ENCODE data around the gene HSDL2.

HSDL2 gene

DNA sequence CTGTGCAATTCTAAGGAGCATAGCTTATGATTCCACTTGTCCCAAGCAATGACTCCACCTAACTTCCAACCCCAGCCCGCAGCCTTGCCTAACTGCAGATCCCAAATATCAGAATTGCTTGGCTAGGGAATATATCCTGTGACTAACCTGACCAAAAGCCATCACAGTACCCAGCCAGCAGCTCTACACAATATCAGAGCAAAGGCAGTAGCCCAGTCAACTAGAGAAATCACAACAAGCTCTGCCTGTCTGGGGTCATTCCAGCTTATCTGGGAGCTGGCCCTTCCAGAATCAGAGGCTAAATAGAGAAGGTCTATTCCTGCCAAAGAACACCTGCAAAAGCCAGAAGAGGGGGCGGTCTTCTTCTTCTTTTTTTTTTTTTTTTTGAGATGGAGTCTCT lies 97.4 kb downstream of the HSDL2 start:
- Histone ChIP-seq H3K27me3 (ENCODE audit: control insufficient read depth, insufficient read depth, low read length) (no peaks in the 10 kb centered on the region), H3K9ac (ENCODE audit: low read length) (no peak overlapping the region), H3K36me3 (ENCODE audit: control insufficient read depth, insufficient read depth, low read length) (no peaks in the 10 kb centered on the region), H3K9me3 (ENCODE audit: control insufficient read depth, low read length) (no peaks in the 10 kb centered on the region), H3K4me1 (ENCODE audit: control insufficient read depth, insufficient read depth, low read length) (no peaks in the 10 kb centered on the region), H3K4me3 (ENCODE audit: low read length) (no peak overlapping the region)

GRCh38 chr9:112479221-112479620 lies 99.3 kb downstream of the HSDL2 start:
- H3K27me3 ChIP-seq (ENCODE audit: control insufficient read depth, insufficient read depth, low read length) = no peaks in the 10 kb centered on the region
- no peak overlapping the region for H3K9ac ChIP-seq (ENCODE audit: low read length)
- no peaks in the 10 kb centered on the region for H3K36me3 ChIP-seq (ENCODE audit: control insufficient read depth, insufficient read depth, low read length)
- no peaks in the 10 kb centered on the region for H3K9me3 ChIP-seq (ENCODE audit: control insufficient read depth, low read length)
- no peaks in the 10 kb centered on the region for H3K4me1 ChIP-seq (ENCODE audit: control insufficient read depth, insufficient read depth, low read length)
- no peak overlapping the region for H3K4me3 ChIP-seq (ENCODE audit: low read length)

- H3K27me3 ChIP-seq (ENCODE audit: control insufficient read depth, insufficient read depth, low read length) = no peaks in the 10 kb centered on the region
- H3K9me3 ChIP-seq (ENCODE audit: control insufficient read depth, low read length) = no peaks in the 10 kb centered on the region
- no peak overlapping the region for H3K4me3 ChIP-seq (ENCODE audit: low read length)
- H3K9ac ChIP-seq (ENCODE audit: low read length) = no peak overlapping the region
- no peaks in the 10 kb centered on the region for H3K36me3 ChIP-seq (ENCODE audit: control insufficient read depth, insufficient read depth, low read length)
- no peaks in the 10 kb centered on the region for H3K4me1 ChIP-seq (ENCODE audit: control insufficient read depth, insufficient read depth, low read length)
These were observed 104.7 kb downstream of the HSDL2 start for GRCh38 chr9:112484607-112485006.

GRCh38 chr9:112485574-112485973 lies 105.7 kb downstream of the HSDL2 start:
- Histone ChIP-seq H3K27me3 (ENCODE audit: control insufficient read depth, insufficient read depth, low read length) (no peaks in the 10 kb centered on the region), H3K9me3 (ENCODE audit: control insufficient read depth, low read length) (no peaks in the 10 kb centered on the region), H3K4me3 (ENCODE audit: low read length) (no peak overlapping the region), H3K4me1 (ENCODE audit: control insufficient read depth, insufficient read depth, low read length) (no peaks in the 10 kb centered on the region), H3K36me3 (ENCODE audit: control insufficient read depth, insufficient read depth, low read length) (no peaks in the 10 kb centered on the region), H3K9ac (ENCODE audit: low read length) (no peak overlapping the region)

DNA sequence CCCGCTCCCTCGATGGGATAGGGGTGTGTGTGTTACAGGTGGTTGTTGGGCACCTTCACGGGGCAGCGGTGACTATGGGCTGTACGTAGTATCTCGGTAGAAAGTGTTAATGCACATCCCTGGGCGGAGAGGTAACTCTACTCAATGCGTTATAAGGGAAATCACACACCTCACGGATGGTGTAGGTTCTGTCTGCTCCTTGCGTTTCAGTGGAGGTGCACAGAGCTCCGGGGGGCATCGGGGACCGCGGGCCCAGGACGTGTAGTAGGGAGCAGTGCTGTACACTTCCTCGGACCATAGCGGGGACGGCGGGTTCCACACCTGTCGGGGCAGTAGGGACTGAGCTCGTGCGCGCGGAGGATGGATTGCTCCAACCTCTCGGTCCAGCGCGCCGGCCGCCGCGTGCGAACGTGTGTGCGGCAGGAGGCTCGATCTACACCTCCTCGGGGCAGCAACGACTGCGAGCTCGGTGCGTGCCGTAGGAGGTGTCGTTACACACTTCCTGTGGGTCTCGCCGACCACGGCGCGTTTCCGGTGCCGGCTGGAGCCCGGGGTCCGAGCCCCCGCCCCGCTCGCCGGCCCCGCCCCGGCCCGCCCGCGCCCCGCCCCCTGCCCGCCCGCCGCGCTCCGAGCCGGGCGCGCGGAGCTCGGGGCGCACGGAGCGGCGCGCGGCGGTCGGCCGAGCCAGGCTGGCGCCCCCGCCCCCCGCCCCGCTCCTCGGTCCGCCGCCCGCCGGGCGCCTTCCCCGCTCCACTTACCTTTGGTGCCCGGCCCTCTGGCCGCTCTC lies 106.5 kb downstream of the HSDL2 start, which contains the start of gene KIAA1958:
Gene KIAA1958 (plus strand): TSS at position 607 of the 787 bp plus-strand sequence. CDS start 87,254 bp downstream, outside the sequence.
- no peaks in the 10 kb centered on the region for H3K36me3 ChIP-seq (ENCODE audit: control insufficient read depth, insufficient read depth, low read length)
- no peaks in the 10 kb centered on the region for H3K4me1 ChIP-seq (ENCODE audit: control insufficient read depth, insufficient read depth, low read length)
- H3K9me3 ChIP-seq (ENCODE audit: control insufficient read depth, low read length) = no peaks in the 10 kb centered on the region
- H3K4me3 ChIP-seq (ENCODE audit: low read length) = peak within 1 kb of the TSS; percentile 64
- no peaks in the 10 kb centered on the region for H3K27me3 ChIP-seq (ENCODE audit: control insufficient read depth, insufficient read depth, low read length)
- H3K9ac ChIP-seq (ENCODE audit: low read length) = peak within 1 kb of the TSS; percentile 68

- Histone ChIP-seq H3K27me3 (ENCODE audit: control insufficient read depth, insufficient read depth, low read length) (no peaks in the 10 kb centered on the region), H3K9me3 (ENCODE audit: control insufficient read depth, low read length) (no peaks in the 10 kb centered on the region), H3K36me3 (ENCODE audit: control insufficient read depth, insufficient read depth, low read length) (no peaks in the 10 kb centered on the region), H3K9ac (ENCODE audit: low read length) (peak overlapping the region; percentile 67), H3K4me1 (ENCODE audit: control insufficient read depth, insufficient read depth, low read length) (no peaks in the 10 kb centered on the region), H3K4me3 (ENCODE audit: low read length) (peak overlapping the region; percentile 45)
These were observed 107.3 kb downstream of the HSDL2 start for GRCh38 chr9:112487008-112487798.

- Histone ChIP-seq H3K9ac (ENCODE audit: low read length) (peak overlapping the region; percentile 67), H3K27me3 (ENCODE audit: control insufficient read depth, insufficient read depth, low read length) (no peaks in the 10 kb centered on the region), H3K4me1 (ENCODE audit: control insufficient read depth, insufficient read depth, low read length) (no peaks in the 10 kb centered on the region), H3K9me3 (ENCODE audit: control insufficient read depth, low read length) (no peaks in the 10 kb centered on the region), H3K4me3 (ENCODE audit: low read length) (peak overlapping the region; percentile 45), H3K36me3 (ENCODE audit: control insufficient read depth, insufficient read depth, low read length) (no peaks in the 10 kb centered on the region)
These were observed 108.0 kb downstream of the HSDL2 start for GRCh38 chr9:112487799-112488340.

DNA sequence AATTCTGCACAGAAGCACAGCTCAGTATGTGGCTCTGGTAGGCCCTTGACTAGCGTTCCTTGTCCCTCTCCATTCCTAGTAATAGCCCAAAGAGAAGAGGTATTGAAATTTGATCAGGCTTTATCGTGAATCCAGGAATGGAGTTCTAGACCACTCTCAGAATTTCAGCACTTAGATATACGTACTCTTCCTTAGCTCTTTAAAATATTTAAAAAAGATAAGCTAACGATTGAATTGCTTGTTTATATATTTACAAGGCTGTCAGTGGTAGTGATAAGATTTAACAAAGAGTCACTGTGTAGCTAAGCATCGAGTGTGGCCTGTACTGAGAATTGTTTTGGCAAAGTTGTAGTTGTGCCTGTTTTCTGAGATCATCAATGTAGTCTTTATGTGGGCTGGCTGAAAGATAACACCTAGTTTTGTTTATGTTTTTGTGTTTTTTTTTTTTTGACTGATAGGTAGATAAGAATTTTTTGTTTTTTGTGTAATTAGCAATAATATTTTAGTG lies 109.2 kb downstream of the HSDL2 start:
- Histone ChIP-seq H3K9ac (ENCODE audit: low read length) (no peak overlapping the region), H3K27me3 (ENCODE audit: control insufficient read depth, insufficient read depth, low read length) (no peaks in the 10 kb centered on the region), H3K36me3 (ENCODE audit: control insufficient read depth, insufficient read depth, low read length) (no peaks in the 10 kb centered on the region), H3K4me1 (ENCODE audit: control insufficient read depth, insufficient read depth, low read length) (no peaks in the 10 kb centered on the region), H3K9me3 (ENCODE audit: control insufficient read depth, low read length) (no peaks in the 10 kb centered on the region), H3K4me3 (ENCODE audit: low read length) (no peak overlapping the region)

GRCh38 chr9:112489876-112490666 lies 110.2 kb downstream of the HSDL2 start:
- Histone ChIP-seq H3K4me1 (ENCODE audit: control insufficient read depth, insufficient read depth, low read length) (no peaks in the 10 kb centered on the region), H3K27me3 (ENCODE audit: control insufficient read depth, insufficient read depth, low read length) (no peaks in the 10 kb centered on the region), H3K36me3 (ENCODE audit: control insufficient read depth, insufficient read depth, low read length) (peaks cover 4% of the 10 kb centered on the region), H3K9me3 (ENCODE audit: control insufficient read depth, low read length) (no peaks in the 10 kb centered on the region), H3K9ac (ENCODE audit: low read length) (no peak overlapping the region), H3K4me3 (ENCODE audit: low read length) (no peak overlapping the region)

- H3K36me3 ChIP-seq (ENCODE audit: control insufficient read depth, insufficient read depth, low read length) = peaks cover 4% of the 10 kb centered on the region
- no peak overlapping the region for H3K4me3 ChIP-seq (ENCODE audit: low read length)
- no peak overlapping the region for H3K9ac ChIP-seq (ENCODE audit: low read length)
- H3K27me3 ChIP-seq (ENCODE audit: control insufficient read depth, insufficient read depth, low read length) = no peaks in the 10 kb centered on the region
- H3K4me1 ChIP-seq (ENCODE audit: control insufficient read depth, insufficient read depth, low read length) = no peaks in the 10 kb centered on the region
- H3K9me3 ChIP-seq (ENCODE audit: control insufficient read depth, low read length) = no peaks in the 10 kb centered on the region
These were observed 113.7 kb downstream of the HSDL2 start for GRCh38 chr9:112493393-112494137.

GRCh38 chr9:112494153-112494552 lies 114.2 kb downstream of the HSDL2 start:
- Histone ChIP-seq H3K4me1 (ENCODE audit: control insufficient read depth, insufficient read depth, low read length) (no peaks in the 10 kb centered on the region), H3K4me3 (ENCODE audit: low read length) (no peak overlapping the region), H3K9me3 (ENCODE audit: control insufficient read depth, low read length) (no peaks in the 10 kb centered on the region), H3K9ac (ENCODE audit: low read length) (no peak overlapping the region), H3K36me3 (ENCODE audit: control insufficient read depth, insufficient read depth, low read length) (peaks cover 4% of the 10 kb centered on the region), H3K27me3 (ENCODE audit: control insufficient read depth, insufficient read depth, low read length) (no peaks in the 10 kb centered on the region)
